HepG2 (cell line): ENCODE results near the gene HSPA1A. TPM values are rescaled to one million over a fixed set of nuclear protein-coding genes. Genes with fewer than 3 reads are reported as not detected.

Experiments used
- HNF4A ChIP-seq: sonication (generic); formaldehyde crosslinking; IDR thresholded peaks from 2 replicates; pipeline ENCODE4 v1.4.0; 2020; ENCODE audit warnings: missing genetic modification reagents
- MED13 ChIP-seq: sonication (generic); formaldehyde crosslinking; IDR thresholded peaks from 2 replicates; pipeline ENCODE4 v1.5.0; 2020; ENCODE audit warnings: missing genetic modification reagents
- MIER2 ChIP-seq: IDR thresholded peaks from 2 replicates; pipeline ENCODE4 v1.6.1; 2016; ENCODE audit warnings: missing biosample characterization, missing genetic modification reagents
- MIXL1 ChIP-seq: IDR thresholded peaks from 2 replicates; pipeline ENCODE4 v1.6.1; 2016
- REPIN1 ChIP-seq: sonication (generic); formaldehyde crosslinking; IDR thresholded peaks from 2 replicates; pipeline ENCODE4 v1.8.0; 2022; ENCODE audit warnings: missing genetic modification reagents, low read depth, mild to moderate bottlenecking, borderline replicate concordance
- SETDB1 ChIP-seq: sonication (generic); formaldehyde crosslinking; IDR thresholded peaks from 2 replicates; pipeline ENCODE4 v1.5.1; 2020; ENCODE audit warnings: missing genetic modification reagents, mild to moderate bottlenecking, borderline replicate concordance
- SMC3 ChIP-seq: IDR thresholded peaks from 2 replicates; pipeline ENCODE4 v1.6.1; 2011; ENCODE audit warnings: low read length, improper control_type of control experiment
- SP4 ChIP-seq: sonication (generic); formaldehyde crosslinking; IDR thresholded peaks from 2 replicates; pipeline ENCODE4 v1.8.1; 2023; ENCODE audit warnings: mild to moderate bottlenecking, missing genetic modification reagents
- ZBTB20 ChIP-seq: sonication (generic); formaldehyde crosslinking; IDR thresholded peaks from 2 replicates; pipeline ENCODE4 v1.8.1; 2023; ENCODE audit warnings: missing genetic modification reagents, low read depth, mild to moderate bottlenecking, borderline replicate concordance
- ZBTB7A ChIP-seq: sonication (generic); formaldehyde crosslinking; IDR thresholded peaks from 2 replicates; pipeline ENCODE4 v1.8.0; 2022; ENCODE audit warnings: mild to moderate bottlenecking, missing genetic modification reagents
- ZMYM3 ChIP-seq: sonication (generic); formaldehyde crosslinking; IDR thresholded peaks from 2 replicates; pipeline ENCODE4 v1.5.1; 2020; ENCODE audit warnings: mild to moderate bottlenecking, missing genetic modification reagents
- ZMYM4 ChIP-seq: sonication (generic); formaldehyde crosslinking; IDR thresholded peaks from 2 replicates; pipeline ENCODE4 v1.8.1; 2023; ENCODE audit warnings: mild to moderate bottlenecking, missing genetic modification reagents
- ZNF143 ChIP-seq: sonication (generic); formaldehyde crosslinking; IDR thresholded peaks from 2 replicates; pipeline ENCODE4 v1.4.0; 2020; ENCODE audit warnings: missing genetic modification reagents
- ZNF501 ChIP-seq: sonication (generic); formaldehyde crosslinking; IDR thresholded peaks from 2 replicates; pipeline ENCODE4 v1.5.1; 2020; ENCODE audit warnings: mild to moderate bottlenecking, moderate library complexity, missing genetic modification reagents
- ZNF510 ChIP-seq: sonication (generic); formaldehyde crosslinking; IDR thresholded peaks from 2 replicates; pipeline ENCODE4 v1.4.0; 2020; ENCODE audit warnings: low read depth, mild to moderate bottlenecking, missing genetic modification reagents
- ZNF572 ChIP-seq: sonication (generic); formaldehyde crosslinking; IDR thresholded peaks from 2 replicates; pipeline ENCODE4 v1.5.1; 2020; ENCODE audit warnings: mild to moderate bottlenecking, missing genetic modification reagents
- ZNF761 ChIP-seq: sonication (generic); formaldehyde crosslinking; conservative IDR thresholded peaks from 2 replicates; pipeline ENCODE4 v1.4.0; 2020; ENCODE audit warnings: mild to moderate bottlenecking, missing genetic modification reagents
- polyA plus RNA-seq, 8 experiments: library from polyadenylated mRNA; depleted of rRNA in 3 of 8; stranded (reverse) in 7 of 8; unstranded in 1 of 8; fragments of >200 nt; fragmentation: Illumina TruSeq in 4 of 8; extraction: Trizol in 4 of 8; gene quantifications; 2 replicates each; pipeline versions ENCODE4 v1.2.1 to v1.2.3, GENCODE V29; 2011 to 2016; ENCODE audit warnings: low read depth in 4 of 8, missing spikeins in 1 of 8, mixed read lengths in 1 of 8; ENCODE audit not compliant: insufficient read depth in 1 of 8
- total RNA-seq, 5 experiments: library from RNA; depleted of rRNA; stranded (reverse); fragments of >200 nt; fragmentation: Illumina TruSeq; extraction: Trizol; gene quantifications; 2 replicates each; pipeline ENCODE4 v1.2.3, GENCODE V29; 2016; ENCODE audit warnings: low read depth in 1 of 5
- TF ChIP-seq, protein P1 (sequence below): sonication (generic); formaldehyde crosslinking; IDR thresholded peaks from 2 replicates; pipeline ENCODE4 v1.5.1; 2020; ENCODE audit warnings: missing genetic modification reagents, mild to moderate bottlenecking, borderline replicate concordance
- TF ChIP-seq, protein P2 (sequence below): sonication (generic); formaldehyde crosslinking; IDR thresholded peaks from 2 replicates; pipeline ENCODE4 v1.5.0; 2020; ENCODE audit warnings: missing genetic modification reagents
- TF ChIP-seq, protein P3 (sequence below): sonication (generic); formaldehyde crosslinking; IDR thresholded peaks from 2 replicates; pipeline ENCODE4 v1.4.0; 2020; ENCODE audit warnings: missing genetic modification reagents
- TF ChIP-seq, protein P4 (sequence below): sonication (generic); formaldehyde crosslinking; IDR thresholded peaks from 2 replicates; pipeline ENCODE4 v1.8.1; 2023; ENCODE audit warnings: mild to moderate bottlenecking, missing genetic modification reagents, borderline replicate concordance
- TF ChIP-seq, protein P5 (sequence below): sonication (generic); formaldehyde crosslinking; IDR thresholded peaks from 2 replicates; pipeline ENCODE4 v1.4.0; 2020; ENCODE audit warnings: missing genetic modification reagents

The HSPA1A gene
- total and polyA plus RNA-seq, 2 of the 13 experiments (the other 11 are each of a cell fraction or from before 2014, with no cell fraction given), result 44.5 to 85.0 TPM

DNA sequence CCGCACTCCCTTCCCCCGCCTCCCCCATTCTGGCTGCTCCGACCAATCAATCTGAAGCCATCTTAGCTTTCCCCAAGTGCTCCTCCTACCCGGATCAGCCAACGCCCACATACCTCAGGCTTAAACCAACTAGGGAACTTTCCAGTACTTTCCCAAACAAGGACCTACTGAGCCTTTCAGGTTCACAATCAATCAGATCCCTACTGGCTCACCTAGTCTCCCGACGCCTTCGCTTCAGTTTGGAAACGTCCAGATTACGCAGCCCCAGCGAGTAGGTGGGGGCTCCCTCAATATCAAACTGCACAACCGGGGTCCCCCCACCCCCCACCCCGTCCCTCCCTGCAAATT lies 692 bp upstream of the HSPA1A start (continued):
- TF ChIP-seq, protein P1, sequence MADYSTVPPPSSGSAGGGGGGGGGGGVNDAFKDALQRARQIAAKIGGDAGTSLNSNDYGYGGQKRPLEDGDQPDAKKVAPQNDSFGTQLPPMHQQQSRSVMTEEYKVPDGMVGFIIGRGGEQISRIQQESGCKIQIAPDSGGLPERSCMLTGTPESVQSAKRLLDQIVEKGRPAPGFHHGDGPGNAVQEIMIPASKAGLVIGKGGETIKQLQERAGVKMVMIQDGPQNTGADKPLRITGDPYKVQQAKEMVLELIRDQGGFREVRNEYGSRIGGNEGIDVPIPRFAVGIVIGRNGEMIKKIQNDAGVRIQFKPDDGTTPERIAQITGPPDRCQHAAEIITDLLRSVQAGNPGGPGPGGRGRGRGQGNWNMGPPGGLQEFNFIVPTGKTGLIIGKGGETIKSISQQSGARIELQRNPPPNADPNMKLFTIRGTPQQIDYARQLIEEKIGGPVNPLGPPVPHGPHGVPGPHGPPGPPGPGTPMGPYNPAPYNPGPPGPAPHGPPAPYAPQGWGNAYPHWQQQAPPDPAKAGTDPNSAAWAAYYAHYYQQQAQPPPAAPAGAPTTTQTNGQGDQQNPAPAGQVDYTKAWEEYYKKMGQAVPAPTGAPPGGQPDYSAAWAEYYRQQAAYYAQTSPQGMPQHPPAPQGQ (CRISPR knock-in tag), result no peak
- TF ChIP-seq, protein P2, sequence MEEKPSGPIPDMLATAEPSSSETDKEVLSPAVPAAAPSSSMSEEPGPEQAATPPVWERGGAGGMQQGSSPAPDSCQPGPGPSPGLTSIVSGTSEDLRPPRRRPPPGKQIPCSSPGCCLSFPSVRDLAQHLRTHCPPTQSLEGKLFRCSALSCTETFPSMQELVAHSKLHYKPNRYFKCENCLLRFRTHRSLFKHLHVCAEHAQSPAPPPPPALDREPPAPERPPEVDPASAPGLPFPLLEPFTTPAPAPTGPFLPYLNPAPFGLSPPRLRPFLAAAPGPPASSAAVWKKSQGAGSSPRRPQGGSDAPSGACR (CRISPR knock-in tag), result no peak
- TF ChIP-seq ZNF510 (CRISPR knock-in tag) (no peak), SETDB1 (no peak), ZBTB20 (no peak), ZNF761 (CRISPR knock-in tag) (no peak), HNF4A (CRISPR knock-in tag) (no peak), ZMYM4 (CRISPR knock-in tag) (no peak), SP4 (CRISPR knock-in tag) (0 out of 2 replicates have a peak, but pooled peaks have one; percentile 11), MIXL1 (CRISPR knock-in tag) (0 out of 2 replicates have a peak, but pooled peaks have one; percentile 34), MED13 (CRISPR knock-in tag) (no peak), REPIN1 (no peak), ZNF572 (CRISPR knock-in tag) (no peak), ZBTB7A (CRISPR knock-in tag) (no peak), ZMYM3 (CRISPR knock-in tag) (no peak), ZNF143 (CRISPR knock-in tag) (no peak), MIER2 (no peak), SMC3 (no peak), ZNF501 (CRISPR knock-in tag) (no peak)
- TF ChIP-seq, protein P3, sequence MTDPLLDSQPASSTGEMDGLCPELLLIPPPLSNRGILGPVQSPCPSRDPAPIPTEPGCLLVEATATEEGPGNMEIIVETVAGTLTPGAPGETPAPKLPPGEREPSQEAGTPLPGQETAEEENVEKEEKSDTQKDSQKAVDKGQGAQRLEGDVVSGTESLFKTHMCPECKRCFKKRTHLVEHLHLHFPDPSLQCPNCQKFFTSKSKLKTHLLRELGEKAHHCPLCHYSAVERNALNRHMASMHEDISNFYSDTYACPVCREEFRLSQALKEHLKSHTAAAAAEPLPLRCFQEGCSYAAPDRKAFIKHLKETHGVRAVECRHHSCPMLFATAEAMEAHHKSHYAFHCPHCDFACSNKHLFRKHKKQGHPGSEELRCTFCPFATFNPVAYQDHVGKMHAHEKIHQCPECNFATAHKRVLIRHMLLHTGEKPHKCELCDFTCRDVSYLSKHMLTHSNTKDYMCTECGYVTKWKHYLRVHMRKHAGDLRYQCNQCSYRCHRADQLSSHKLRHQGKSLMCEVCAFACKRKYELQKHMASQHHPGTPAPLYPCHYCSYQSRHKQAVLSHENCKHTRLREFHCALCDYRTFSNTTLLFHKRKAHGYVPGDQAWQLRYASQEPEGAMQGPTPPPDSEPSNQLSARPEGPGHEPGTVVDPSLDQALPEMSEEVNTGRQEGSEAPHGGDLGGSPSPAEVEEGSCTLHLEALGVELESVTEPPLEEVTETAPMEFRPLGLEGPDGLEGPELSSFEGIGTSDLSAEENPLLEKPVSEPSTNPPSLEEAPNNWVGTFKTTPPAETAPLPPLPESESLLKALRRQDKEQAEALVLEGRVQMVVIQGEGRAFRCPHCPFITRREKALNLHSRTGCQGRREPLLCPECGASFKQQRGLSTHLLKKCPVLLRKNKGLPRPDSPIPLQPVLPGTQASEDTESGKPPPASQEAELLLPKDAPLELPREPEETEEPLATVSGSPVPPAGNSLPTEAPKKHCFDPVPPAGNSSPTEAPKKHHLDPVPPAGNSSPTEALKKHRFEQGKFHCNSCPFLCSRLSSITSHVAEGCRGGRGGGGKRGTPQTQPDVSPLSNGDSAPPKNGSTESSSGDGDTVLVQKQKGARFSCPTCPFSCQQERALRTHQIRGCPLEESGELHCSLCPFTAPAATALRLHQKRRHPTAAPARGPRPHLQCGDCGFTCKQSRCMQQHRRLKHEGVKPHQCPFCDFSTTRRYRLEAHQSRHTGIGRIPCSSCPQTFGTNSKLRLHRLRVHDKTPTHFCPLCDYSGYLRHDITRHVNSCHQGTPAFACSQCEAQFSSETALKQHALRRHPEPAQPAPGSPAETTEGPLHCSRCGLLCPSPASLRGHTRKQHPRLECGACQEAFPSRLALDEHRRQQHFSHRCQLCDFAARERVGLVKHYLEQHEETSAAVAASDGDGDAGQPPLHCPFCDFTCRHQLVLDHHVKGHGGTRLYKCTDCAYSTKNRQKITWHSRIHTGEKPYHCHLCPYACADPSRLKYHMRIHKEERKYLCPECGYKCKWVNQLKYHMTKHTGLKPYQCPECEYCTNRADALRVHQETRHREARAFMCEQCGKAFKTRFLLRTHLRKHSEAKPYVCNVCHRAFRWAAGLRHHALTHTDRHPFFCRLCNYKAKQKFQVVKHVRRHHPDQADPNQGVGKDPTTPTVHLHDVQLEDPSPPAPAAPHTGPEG, result peak; percentile 19; the same call in 1 of the 2 replicates
- TF ChIP-seq, protein P4, sequence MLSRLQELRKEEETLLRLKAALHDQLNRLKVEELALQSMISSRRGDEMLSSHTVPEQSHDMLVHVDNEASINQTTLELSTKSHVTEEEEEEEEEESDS (CRISPR knock-in tag), result no peak
- TF ChIP-seq, protein P5, sequence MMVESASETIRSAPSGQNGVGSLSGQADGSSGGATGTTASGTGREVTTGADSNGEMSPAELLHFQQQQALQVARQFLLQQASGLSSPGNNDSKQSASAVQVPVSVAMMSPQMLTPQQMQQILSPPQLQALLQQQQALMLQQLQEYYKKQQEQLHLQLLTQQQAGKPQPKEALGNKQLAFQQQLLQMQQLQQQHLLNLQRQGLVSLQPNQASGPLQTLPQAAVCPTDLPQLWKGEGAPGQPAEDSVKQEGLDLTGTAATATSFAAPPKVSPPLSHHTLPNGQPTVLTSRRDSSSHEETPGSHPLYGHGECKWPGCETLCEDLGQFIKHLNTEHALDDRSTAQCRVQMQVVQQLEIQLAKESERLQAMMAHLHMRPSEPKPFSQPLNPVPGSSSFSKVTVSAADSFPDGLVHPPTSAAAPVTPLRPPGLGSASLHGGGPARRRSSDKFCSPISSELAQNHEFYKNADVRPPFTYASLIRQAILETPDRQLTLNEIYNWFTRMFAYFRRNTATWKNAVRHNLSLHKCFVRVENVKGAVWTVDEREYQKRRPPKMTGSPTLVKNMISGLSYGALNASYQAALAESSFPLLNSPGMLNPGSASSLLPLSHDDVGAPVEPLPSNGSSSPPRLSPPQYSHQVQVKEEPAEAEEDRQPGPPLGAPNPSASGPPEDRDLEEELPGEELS (CRISPR knock-in tag), result 0 out of 2 replicates have a peak, but pooled peaks have one; percentile 12
